GM23338 (cell line): Measurements from ENCODE around the gene FNDC3B. TPM values are rescaled to one million over a fixed set of nuclear protein-coding genes. Genes with fewer than 3 reads are reported as not detected.
A peak's percentile ranks its signal among the peaks of the same experiment; 100 is the strongest.

Experiments used
- ATAC-seq: fragments of 200-7000 bp; cut with Tn5 transposase; 3 replicates; pipeline ENCODE4 v1.9.1; 2020
- DNase-seq: peaks from one replicate; pipeline ENCODE4 v3.0.0-alpha.2; 2015; ENCODE audit warnings: low spot score
- H2AFZ ChIP-seq: fragments of 200-600 bp; sonication (generic); 2 replicates; pipeline ENCODE4 v1.8.0; 2016; ENCODE audit warnings: antibody characterized with exemption, mild to moderate bottlenecking, moderate library complexity
- H3F3A ChIP-seq: fragments of 200-600 bp; sonication (generic); replicated peaks from 2 replicates; pipeline ENCODE4 v1.8.0; 2017; ENCODE audit warnings: antibody characterized with exemption, mixed run types, low read depth
- H3K27ac ChIP-seq: fragments of 200-600 bp; sonication (generic); 2 replicates; pipeline ENCODE4 v1.6.1; 2016; ENCODE audit warnings: low read depth
- H3K27me3 ChIP-seq: fragments of 200-600 bp; sonication (generic); 2 replicates; pipeline ENCODE4 v1.8.0; 2016; ENCODE audit warnings: mild to moderate bottlenecking, mixed run types, moderate library complexity; ENCODE audit not compliant: insufficient read depth
- H3K36me3 ChIP-seq: fragments of 200-600 bp; sonication (generic); 2 replicates; pipeline ENCODE4 v1.8.0; 2016; ENCODE audit warnings: mild to moderate bottlenecking; ENCODE audit not compliant: insufficient read depth
- H3K4me1 ChIP-seq: fragments of 200-600 bp; sonication (generic); 2 replicates; pipeline ENCODE4 v1.8.0; 2016; ENCODE audit warnings: mild to moderate bottlenecking, moderate library complexity; ENCODE audit not compliant: insufficient read depth
- H3K4me2 ChIP-seq: fragments of 200-600 bp; sonication (generic); 2 replicates; pipeline ENCODE4 v1.7.1; 2017; ENCODE audit warnings: mixed run types
- H3K4me3 ChIP-seq: fragments of 200-600 bp; sonication (generic); 2 replicates; pipeline ENCODE4 v1.6.1; 2016; ENCODE audit warnings: mixed run types
- H3K79me2 ChIP-seq: fragments of 200-600 bp; sonication (generic); replicated peaks from 2 replicates; pipeline ENCODE4 v1.8.0; 2017; ENCODE audit warnings: mild to moderate bottlenecking; ENCODE audit not compliant: insufficient read depth
- H3K9me2 ChIP-seq: fragments of 200-600 bp; sonication (generic); 2 replicates; pipeline ENCODE4 v1.8.0; 2017; ENCODE audit not compliant: insufficient read depth
- H4K20me1 ChIP-seq: fragments of 200-600 bp; sonication (generic); replicated peaks from 2 replicates; pipeline ENCODE4 v1.8.0; 2017; ENCODE audit warnings: mild to moderate bottlenecking; ENCODE audit not compliant: insufficient read depth
- H3K27ac Mint-ChIP-seq: 2 replicates; pipeline ENCODE4 v1.8.0; 2020; ENCODE audit warnings: inconsistent platforms, mild to moderate bottlenecking, moderate library complexity, mixed read lengths
- H3K27me3 Mint-ChIP-seq: 3 replicates; pipeline ENCODE4 v1.8.0; 2022; ENCODE audit warnings: low read depth, mild to moderate bottlenecking, moderate library complexity, mixed read lengths, inconsistent platforms; ENCODE audit not compliant: insufficient read depth, poor library complexity
- H3K36me3 Mint-ChIP-seq: 3 replicates; pipeline ENCODE4 v1.8.0; 2021; ENCODE audit warnings: low read depth, mild to moderate bottlenecking, inconsistent platforms, moderate library complexity, mixed read lengths
- H3K4me1 Mint-ChIP-seq: 3 replicates; pipeline ENCODE4 v1.8.0; 2020; ENCODE audit warnings: mild to moderate bottlenecking, inconsistent platforms, mixed read lengths
- H3K4me3 Mint-ChIP-seq: 3 replicates; pipeline ENCODE4 v1.8.0; 2021; ENCODE audit warnings: moderate library complexity, mild to moderate bottlenecking, inconsistent platforms, mixed read lengths
- H3K9me3 Mint-ChIP-seq: 3 replicates; pipeline ENCODE4 v1.8.0; 2020; ENCODE audit warnings: moderate library complexity, mild to moderate bottlenecking, inconsistent platforms, mixed read lengths
- CREB1 ChIP-seq: fragments of 250-450 bp; sonication (Bioruptor Pico); IDR thresholded peaks from 2 replicates; pipeline ENCODE4 v1.5.0; 2020; ENCODE audit warnings: low read depth, mild to moderate bottlenecking, moderate library complexity
- CTCF ChIP-seq, 2 experiments: fragments of 200-600 bp in 1 of 2; sonication (generic) in 1 of 2; conservative IDR thresholded peaks; 2 replicates each; pipeline versions ENCODE4 v1.5.1 to v1.6.1; 2016 to 2017; ENCODE audit warnings: antibody characterized with exemption in 2 of 2, low read depth in 2 of 2, mild to moderate bottlenecking in 2 of 2, moderate library complexity in 1 of 2
- ETS1 ChIP-seq: IDR thresholded peaks from 2 replicates; pipeline ENCODE4 v1.6.1; 2016; ENCODE audit warnings: antibody characterized with exemption
- EZH2 ChIP-seq: fragments of 200-600 bp; sonication (generic); IDR thresholded peaks from one replicate; pipeline ENCODE4 v1.8.0; 2017; ENCODE audit warnings: antibody characterized with exemption, mild to moderate bottlenecking, low read depth; ENCODE audit not compliant: unreplicated experiment
- EZH2phosphoT487 ChIP-seq: fragments of 200-600 bp; sonication (generic); IDR thresholded peaks from one replicate; pipeline ENCODE4 v1.8.1; 2018; ENCODE audit warnings: antibody characterized with exemption; ENCODE audit not compliant: unreplicated experiment
- JUNB ChIP-seq: IDR thresholded peaks from one replicate; pipeline ENCODE4 v1.6.1; 2016; ENCODE audit warnings: antibody characterized with exemption; ENCODE audit not compliant: unreplicated experiment
- NANOG ChIP-seq: IDR thresholded peaks from 2 replicates; pipeline ENCODE4 v1.6.1; 2016; ENCODE audit warnings: antibody characterized with exemption, borderline replicate concordance
- ZNF331 ChIP-seq: fragments of 250-450 bp; sonication (Bioruptor Pico); IDR thresholded peaks from 2 replicates; pipeline ENCODE4 v1.5.0; 2020; ENCODE audit warnings: low read depth, mild to moderate bottlenecking, moderate library complexity
- ZNF462 ChIP-seq: fragments of 250-450 bp; sonication (Bioruptor Pico); IDR thresholded peaks from 2 replicates; pipeline ENCODE4 v1.5.0; 2020; ENCODE audit warnings: mild to moderate bottlenecking, moderate library complexity
- polyA plus RNA-seq: library from polyadenylated mRNA; unstranded; fragments of >200 nt; fragmentation: Nextera tagmentation; extraction: Ambion mirVana; gene quantifications from 2 replicates; pipeline ENCODE4 v1.2.1, GENCODE V29; 2016
- total RNA-seq: library from RNA; depleted of rRNA; stranded (reverse); fragments of >200 nt; shearing (Covaris generic); gene quantifications from 2 replicates; pipeline ENCODE4 v1.2.3, GENCODE V29; 2014

FNDC3B gene
- total and polyA plus RNA-seq, 2 experiments from 2014 or later: 19.1 to 55.4 TPM

DNA sequence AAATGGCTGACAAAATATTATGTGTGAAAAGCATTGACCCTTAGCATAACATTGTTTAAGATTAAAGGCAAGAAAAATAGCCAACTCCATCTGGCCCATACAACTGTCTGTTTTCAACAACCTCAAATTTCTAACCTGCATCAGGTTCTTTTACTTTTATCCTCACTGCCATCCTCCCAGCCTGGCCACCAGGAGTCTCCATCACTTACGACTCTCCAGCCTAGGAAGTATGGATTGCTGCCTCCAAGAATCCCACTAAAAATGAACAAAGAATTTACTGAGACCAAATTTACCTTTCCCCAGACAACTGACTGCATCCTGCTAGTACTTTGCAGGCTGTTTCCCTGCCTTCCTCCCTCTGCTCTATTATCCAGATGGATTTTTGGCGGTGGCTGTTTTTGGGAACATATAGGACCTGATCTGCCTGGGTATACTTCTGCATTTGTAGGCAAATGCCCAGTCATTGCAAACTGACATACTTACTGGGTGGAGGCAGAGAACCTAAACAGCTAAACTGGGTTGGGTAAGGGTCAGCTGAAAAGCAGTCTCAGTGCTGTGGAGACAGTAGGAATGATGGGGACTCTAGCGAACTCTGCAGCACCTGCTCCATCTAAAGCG lies 264.7 kb downstream of the FNDC3B start:
- H3K4me3 Mint-ChIP-seq: no peak overlapping the region
- no peaks in the 10 kb centered on the region for H3K36me3 ChIP-seq
- H3K4me3 ChIP-seq: no peak overlapping the region
- no peaks in the 10 kb centered on the region for H3K9me2 ChIP-seq
- peaks cover 23% of the 10 kb centered on the region for H3K4me1 ChIP-seq
- H3F3A ChIP-seq: no peaks in the 10 kb centered on the region
- H3K36me3 Mint-ChIP-seq: peaks cover 8% of the 10 kb centered on the region
- ATAC-seq (peak; percentile 77), DNase-seq (peak; percentile 45)
- H3K27ac Mint-ChIP-seq: peak overlapping the region; percentile 85; the same call in 1 of the 2 replicates
- no peak overlapping the region for H3K4me2 ChIP-seq
- no peaks in the 10 kb centered on the region for H3K79me2 ChIP-seq
- no peak overlapping the region for H2AFZ ChIP-seq
- H4K20me1 ChIP-seq: no peaks in the 10 kb centered on the region
- H3K27me3 Mint-ChIP-seq: peaks cover 4% of the 10 kb centered on the region
- no peak overlapping the region for H3K27ac ChIP-seq
- H3K27me3 ChIP-seq: no peaks in the 10 kb centered on the region
- TF ChIP-seq ZNF331 (CRISPR knock-in tag) (no peak), CTCF (conservative IDR thresholded peaks at IDR 0.05; ENCODE audit: low read depth in 2 of 2) (peak; percentile 52 to 56), JUNB (no peak)
- H3K9me3 Mint-ChIP-seq: no peaks in the 10 kb centered on the region
- H3K4me1 Mint-ChIP-seq: peaks cover 32% of the 10 kb centered on the region

DNA sequence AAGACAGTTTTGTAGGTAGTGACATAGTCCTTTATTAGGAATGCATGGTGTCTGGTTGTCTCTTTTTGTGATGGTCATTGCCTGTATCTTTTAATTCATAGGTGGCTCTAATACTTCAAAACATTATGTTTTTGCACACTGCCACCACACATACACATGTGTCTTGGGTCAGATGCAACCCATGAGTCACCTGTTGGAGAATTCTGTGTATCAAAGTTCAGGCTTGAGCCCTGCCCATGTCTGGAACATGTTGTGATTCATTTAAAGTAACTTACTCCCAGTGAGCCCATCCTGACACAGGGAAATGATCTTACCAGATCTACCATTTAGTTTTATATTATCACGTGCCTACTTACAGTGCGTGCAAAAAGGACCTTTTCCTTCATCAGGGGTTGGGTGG lies 266.2 kb downstream of the FNDC3B start:
- Histone ChIP-seq H3K79me2 (no peaks in the 10 kb centered on the region), H3K9me2 (no peaks in the 10 kb centered on the region), H2AFZ (no peak overlapping the region), H4K20me1 (no peaks in the 10 kb centered on the region), H3K27me3 (no peaks in the 10 kb centered on the region), H3K4me3 (no peak overlapping the region), H3K4me1 (peaks cover 25% of the 10 kb centered on the region; the same call in 1 of the 2 replicates), H3K36me3 (peaks cover 6% of the 10 kb centered on the region; the same call in 1 of the 2 replicates), H3K27ac (no peak overlapping the region), H3F3A (no peaks in the 10 kb centered on the region), H3K4me2 (no peak overlapping the region)
- DNase-seq (no peak), ATAC-seq (no peak)
- H3K27me3 Mint-ChIP-seq: peaks cover 4% of the 10 kb centered on the region
- no peak overlapping the region for H3K4me3 Mint-ChIP-seq
- 0 out of 2 replicates have a peak overlapping the region, but pooled peaks have one; percentile 69 for H3K27ac Mint-ChIP-seq
- no peaks in the 10 kb centered on the region for H3K9me3 Mint-ChIP-seq
- H3K36me3 Mint-ChIP-seq: peaks cover 19% of the 10 kb centered on the region
- H3K4me1 Mint-ChIP-seq: peaks cover 30% of the 10 kb centered on the region
- TF ChIP-seq EZH2 (no peak), EZH2phosphoT487 (no peak), ETS1 (no peak), ZNF462 (no peak), NANOG (no peak), CREB1 (CRISPR knock-in tag) (no peak)
